ENCODE results near the gene COBLL1. TPM values are rescaled to one million over a fixed set of nuclear protein-coding genes. Genes with fewer than 3 reads are reported as not detected.

Gene COBLL1
- total and polyA plus RNA-seq, 5 donors = 3.2 to 9.2 (median 8.4) TPM

GRCh38 chr2:164797627-164798026 is 44.0 kb downstream of the COBLL1 start:
- DNase-seq = no peak
- intact Hi-C loops (cut with DNase I) = no loop called here
- no peak for ATAC-seq
- WGBS = 58% methylated on average over 1 of the region's 1 CpG
- Histone ChIP-seq H3K4me3 (ENCODE audit: low read length) (no peak overlapping the region), H3K4me1 (ENCODE audit: control insufficient read depth, insufficient read depth, low read length) (no peaks in the 10 kb centered on the region), H3K9me3 (ENCODE audit: control insufficient read depth, low read length) (no peaks in the 10 kb centered on the region), H3K27ac (ENCODE audit: low read length) (no peak overlapping the region), H3K27me3 (ENCODE audit: control insufficient read depth, insufficient read depth) (no peaks in the 10 kb centered on the region)

- H3K4me3 ChIP-seq (ENCODE audit: low read length) = no peak overlapping the region
- intact Hi-C loops (cut with DNase I) = no loop called here
- no peaks in the 10 kb centered on the region for H3K27me3 ChIP-seq (ENCODE audit: control insufficient read depth, insufficient read depth)
- H3K9me3 ChIP-seq (ENCODE audit: control insufficient read depth, low read length) = no peaks in the 10 kb centered on the region
- H3K27ac ChIP-seq (ENCODE audit: low read length) = no peak overlapping the region
- no peak for DNase-seq
- no peaks in the 10 kb centered on the region for H3K4me1 ChIP-seq (ENCODE audit: control insufficient read depth, insufficient read depth, low read length)
- ATAC-seq = no peak
- WGBS = 98% methylated on average over 2 of the region's 2 CpGs
Observed at GRCh38 chr2:164796999-164797398, 44.6 kb downstream of the COBLL1 start.

GRCh38 chr2:164794432-164795231 is 47.0 kb downstream of the COBLL1 start:
- peak; percentile 19 to 50 for ATAC-seq

GRCh38 chr2:164794016-164794415 is 47.6 kb downstream of the COBLL1 start:
- H3K4me1 ChIP-seq (ENCODE audit: control insufficient read depth, insufficient read depth, low read length) = no peaks in the 10 kb centered on the region
- no peak overlapping the region for H3K27ac ChIP-seq (ENCODE audit: low read length)
- DNase-seq = no peak
- no peak overlapping the region for H3K4me3 ChIP-seq (ENCODE audit: low read length)
- no peaks in the 10 kb centered on the region for H3K9me3 ChIP-seq (ENCODE audit: control insufficient read depth, low read length)
- ATAC-seq = no peak
- no peaks in the 10 kb centered on the region for H3K27me3 ChIP-seq (ENCODE audit: control insufficient read depth, insufficient read depth)
- intact Hi-C loops (cut with DNase I) = no loop called here

More at GRCh38 chr2:164794432-164795231, 47.0 kb downstream of the COBLL1 start:
- Histone ChIP-seq H3K4me3 (ENCODE audit: low read length) (no peak overlapping the region), H3K27me3 (ENCODE audit: control insufficient read depth, insufficient read depth) (no peaks in the 10 kb centered on the region), H3K4me1 (ENCODE audit: control insufficient read depth, insufficient read depth, low read length) (no peaks in the 10 kb centered on the region), H3K9me3 (ENCODE audit: control insufficient read depth, low read length) (no peaks in the 10 kb centered on the region), H3K27ac (ENCODE audit: low read length) (peak overlapping the region; percentile 68)
- 51% methylated on average over 4 of the region's 4 CpGs for WGBS
- no peak for DNase-seq
- intact Hi-C loops (cut with DNase I) = no loop called here

GRCh38 chr2:164793529-164793928 is 48.1 kb downstream of the COBLL1 start:
- intact Hi-C loops (cut with DNase I) = no loop called here
- 92% methylated on average over 1 of the region's 1 CpG for WGBS
- DNase-seq = no peak
- no peaks in the 10 kb centered on the region for H3K9me3 ChIP-seq (ENCODE audit: control insufficient read depth, low read length)
- H3K27me3 ChIP-seq (ENCODE audit: control insufficient read depth, insufficient read depth) = no peaks in the 10 kb centered on the region
- H3K4me3 ChIP-seq (ENCODE audit: low read length) = no peak overlapping the region
- H3K4me1 ChIP-seq (ENCODE audit: control insufficient read depth, insufficient read depth, low read length) = no peaks in the 10 kb centered on the region
- no peak for ATAC-seq
- H3K27ac ChIP-seq (ENCODE audit: low read length) = no peak overlapping the region

GRCh38 chr2:164792316-164793170 is 49.1 kb downstream of the COBLL1 start:
- ATAC-seq = no peak
- intact Hi-C loops (cut with DNase I) = no loop called here
- H3K4me3 ChIP-seq (ENCODE audit: low read length) = no peak overlapping the region

GRCh38 chr2:164789968-164790367 is 51.7 kb downstream of the COBLL1 start:
- DNase-seq = no peak
- Histone ChIP-seq H3K9me3 (ENCODE audit: control insufficient read depth, low read length) (no peaks in the 10 kb centered on the region), H3K4me3 (ENCODE audit: low read length) (no peak overlapping the region), H3K27me3 (ENCODE audit: control insufficient read depth, insufficient read depth) (no peaks in the 10 kb centered on the region), H3K27ac (ENCODE audit: low read length) (no peak overlapping the region), H3K4me1 (ENCODE audit: control insufficient read depth, insufficient read depth, low read length) (no peaks in the 10 kb centered on the region)
- ATAC-seq = no peak
- intact Hi-C loops (cut with DNase I) = no loop called here
- 95% methylated on average over 5 of the region's 5 CpGs for WGBS

More at GRCh38 chr2:164792316-164793170, 49.1 kb downstream of the COBLL1 start:
- Histone ChIP-seq H3K27me3 (ENCODE audit: control insufficient read depth, insufficient read depth) (no peaks in the 10 kb centered on the region), H3K27ac (ENCODE audit: low read length) (no peak overlapping the region), H3K9me3 (ENCODE audit: control insufficient read depth, low read length) (no peaks in the 10 kb centered on the region), H3K4me1 (ENCODE audit: control insufficient read depth, insufficient read depth, low read length) (no peaks in the 10 kb centered on the region)
- 85% methylated on average over 5 of the region's 5 CpGs for WGBS
- no peak for DNase-seq

- no peak overlapping the region for H3K4me3 ChIP-seq (ENCODE audit: low read length)
- 75% methylated on average over 2 of the region's 2 CpGs for whole genome bisulfite sequencing
- H3K9me3 ChIP-seq (ENCODE audit: control insufficient read depth, low read length) = no peaks in the 10 kb centered on the region
- no peak for ATAC-seq
- no peak overlapping the region for H3K27ac ChIP-seq (ENCODE audit: low read length)
- intact Hi-C loops (cut with DNase I) = no loop called here
- peaks cover 2% of the 10 kb centered on the region for H3K4me1 ChIP-seq (ENCODE audit: control insufficient read depth, insufficient read depth, low read length)
- DNase-seq = no peak
- H3K27me3 ChIP-seq (ENCODE audit: control insufficient read depth, insufficient read depth) = no peaks in the 10 kb centered on the region
Observed at GRCh38 chr2:164786787-164787186, 54.8 kb downstream of the COBLL1 start.

GRCh38 chr2:164785457-164785856 is 56.2 kb downstream of the COBLL1 start:
- intact Hi-C loops (cut with DNase I) = no loop called here

GRCh38 chr2:164784376-164784775 is 57.2 kb downstream of the COBLL1 start:
- DNase-seq = no peak
- H3K4me3 ChIP-seq (ENCODE audit: low read length) = no peak overlapping the region
- ATAC-seq = peak; percentile 22 to 72

More at GRCh38 chr2:164785457-164785856, 56.2 kb downstream of the COBLL1 start:
- peak overlapping the region; percentile 64 for H3K27ac ChIP-seq (ENCODE audit: low read length)
- no peak overlapping the region for H3K4me3 ChIP-seq (ENCODE audit: low read length)
- ATAC-seq = peak in 1 of 2 donors; percentile 13
- no peak for DNase-seq
- no peaks in the 10 kb centered on the region for H3K9me3 ChIP-seq (ENCODE audit: control insufficient read depth, low read length)
- H3K27me3 ChIP-seq (ENCODE audit: control insufficient read depth, insufficient read depth) = no peaks in the 10 kb centered on the region
- peaks cover 2% of the 10 kb centered on the region for H3K4me1 ChIP-seq (ENCODE audit: control insufficient read depth, insufficient read depth, low read length)
- WGBS = 20% methylated on average over 1 of the region's 1 CpG

GRCh38 chr2:164782323-164782722 is 59.3 kb downstream of the COBLL1 start:
- Histone ChIP-seq H3K9me3 (ENCODE audit: control insufficient read depth, low read length) (no peaks in the 10 kb centered on the region), H3K4me1 (ENCODE audit: control insufficient read depth, insufficient read depth, low read length) (peaks cover 3% of the 10 kb centered on the region), H3K27ac (ENCODE audit: low read length) (no peak overlapping the region), H3K27me3 (ENCODE audit: control insufficient read depth, insufficient read depth) (no peaks in the 10 kb centered on the region), H3K4me3 (ENCODE audit: low read length) (no peak overlapping the region)
- WGBS = 42% methylated on average over 2 of the region's 2 CpGs
- intact Hi-C loops (cut with DNase I) = no loop called here
- DNase-seq (no peak), ATAC-seq (peak; percentile 93 to 95)

More at GRCh38 chr2:164784376-164784775, 57.2 kb downstream of the COBLL1 start:
- Histone ChIP-seq H3K4me1 (ENCODE audit: control insufficient read depth, insufficient read depth, low read length) (peaks cover 2% of the 10 kb centered on the region), H3K27me3 (ENCODE audit: control insufficient read depth, insufficient read depth) (no peaks in the 10 kb centered on the region), H3K27ac (ENCODE audit: low read length) (no peak overlapping the region), H3K9me3 (ENCODE audit: control insufficient read depth, low read length) (no peaks in the 10 kb centered on the region)
- WGBS = 57% methylated on average over 2 of the region's 2 CpGs
- intact Hi-C loops (cut with DNase I) = no loop called here

Data from right cardiac atrium (tissue), 5 donors.